ENCODE data around the gene CHL1. TPM values are rescaled to one million over a fixed set of nuclear protein-coding genes. Genes with fewer than 3 reads are reported as not detected.

The CHL1 gene
- total and polyA plus RNA-seq, 8 donors = 0.62 to 25.3 (median 10.5) TPM

- no peaks in the 10 kb centered on the region for H3K9me3 ChIP-seq
- no peak for DNase-seq
- H3K36me3 ChIP-seq = no peaks in the 10 kb centered on the region
- TF ChIP-seq POLR2AphosphoS5 (IDR thresholded peaks at IDR 0.05) = no peak
- no peak for TF ChIP-seq EP300 (IDR thresholded peaks at IDR 0.05)
- TF ChIP-seq POLR2A (IDR thresholded peaks at IDR 0.05) = no peak
- TF ChIP-seq CTCF (IDR thresholded peaks at IDR 0.05) = no peak
- H3K4me3 ChIP-seq = no peak overlapping the region
- H3K27ac ChIP-seq = no peak overlapping the region
- intact Hi-C loops (cut with DNase I; ENCODE audit: low total_unique reads) = no loop called here
- WGBS, 5 donors = 46 to 65% (median 49%) methylated on average over 4 of the region's 4 CpGs
- H3K4me1 ChIP-seq = no peaks in the 10 kb centered on the region
- no peaks in the 10 kb centered on the region for H3K27me3 ChIP-seq
Observed at GRCh38 chr3:430186-430585, 233.6 kb downstream of the CHL1 start.

GRCh38 chr3:435161-435560 lies 238.6 kb downstream of the CHL1 start:
- 30 to 49% (median 35%) methylated on average over 3 of the region's 3 CpGs for WGBS, 5 donors
- intact Hi-C loops (cut with DNase I; ENCODE audit: low total_unique reads) = no loop called here
- no peak for DNase-seq

GRCh38 chr3:436053-436452 lies 239.5 kb downstream of the CHL1 start:
- no peak overlapping the region for H3K4me3 ChIP-seq
- H3K4me1 ChIP-seq = no peaks in the 10 kb centered on the region
- no peaks in the 10 kb centered on the region for H3K36me3 ChIP-seq
- H3K9me3 ChIP-seq = no peaks in the 10 kb centered on the region
- H3K27ac ChIP-seq = no peak overlapping the region
- intact Hi-C loops (cut with DNase I; ENCODE audit: low total_unique reads) = no loop called here
- WGBS, 5 donors = 46 to 72% (median 61%) methylated on average over 2 of the region's 2 CpGs
- H3K27me3 ChIP-seq = no peaks in the 10 kb centered on the region
- TF ChIP-seq POLR2AphosphoS5 (IDR thresholded peaks at IDR 0.05) (no peak), POLR2A (IDR thresholded peaks at IDR 0.05) (no peak), CTCF (IDR thresholded peaks at IDR 0.05) (no peak), EP300 (IDR thresholded peaks at IDR 0.05) (no peak)
- peak in 1 of 2 donors; percentile 16 for DNase-seq

More at GRCh38 chr3:435161-435560, 238.6 kb downstream of the CHL1 start:
- Histone ChIP-seq H3K4me3 (no peak overlapping the region), H3K9me3 (no peaks in the 10 kb centered on the region), H3K27me3 (no peaks in the 10 kb centered on the region), H3K4me1 (no peaks in the 10 kb centered on the region), H3K27ac (no peak overlapping the region), H3K36me3 (no peaks in the 10 kb centered on the region)
- TF ChIP-seq POLR2AphosphoS5 (IDR thresholded peaks at IDR 0.05) (no peak), POLR2A (IDR thresholded peaks at IDR 0.05) (no peak), CTCF (IDR thresholded peaks at IDR 0.05) (no peak), EP300 (IDR thresholded peaks at IDR 0.05) (no peak)

GRCh38 chr3:440826-441225 lies 244.3 kb downstream of the CHL1 start:
- Histone ChIP-seq H3K27me3 (no peaks in the 10 kb centered on the region), H3K9me3 (peaks cover 0 to 20% (median 3%) of the 10 kb centered on the region in 4 donors), H3K4me1 (no peaks in the 10 kb centered on the region), H3K27ac (no peak overlapping the region), H3K36me3 (no peaks in the 10 kb centered on the region), H3K4me3 (no peak overlapping the region)
- WGBS, 5 donors = 64 to 77% (median 72%) methylated on average over 5 of the region's 5 CpGs
- no peak for DNase-seq
- intact Hi-C loops (cut with DNase I; ENCODE audit: low total_unique reads) = no loop called here
- no peak for TF ChIP-seq POLR2AphosphoS5 (IDR thresholded peaks at IDR 0.05)
- no peak for TF ChIP-seq CTCF (IDR thresholded peaks at IDR 0.05)
- TF ChIP-seq POLR2A (IDR thresholded peaks at IDR 0.05) = no peak
- TF ChIP-seq EP300 (IDR thresholded peaks at IDR 0.05) = no peak

All from stomach (tissue), 9 donors.